ENCODE results near the gene RAPH1.

DNA sequence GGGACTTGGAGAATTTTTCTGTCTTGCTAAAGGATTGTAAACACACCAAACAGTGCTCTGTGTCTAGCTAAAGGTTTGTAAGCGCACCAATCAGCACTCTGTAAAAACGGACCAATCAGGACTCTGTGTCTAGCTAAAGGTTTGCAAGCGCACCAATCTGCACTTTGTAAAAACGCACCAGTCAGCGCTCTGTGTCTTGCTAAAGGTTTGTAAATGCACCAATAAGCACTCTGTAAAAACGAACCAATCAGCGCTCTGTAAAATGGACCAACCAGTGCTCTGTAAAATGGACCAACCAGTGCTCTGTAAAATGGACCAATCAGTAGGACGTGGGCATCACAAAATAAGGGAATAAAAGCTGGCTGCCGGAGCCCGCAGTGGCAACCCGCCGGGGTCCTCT, 190.4 kb downstream of the RAPH1 start:
- TF ChIP-seq TAF1 (IDR thresholded peaks at IDR 0.05; ENCODE audit: borderline replicate concordance, low read depth, low read length) = no peak
- TF ChIP-seq POLR2A (IDR thresholded peaks at IDR 0.05; ENCODE audit: low read depth, low read length) = no peak
- TF ChIP-seq POLR2AphosphoS5 (IDR thresholded peaks at IDR 0.05; ENCODE audit: low read depth, low read length) = no peak

All from GM12892 (cell line).